ENCODE measurements around the gene CRISP2.
"Not testable (repeated sequence)": the region's sequence is repeated elsewhere in the genome, so short reads cannot be mapped to it uniquely, and the experiment has no call there.

CRISP2 gene

GRCh38 chr6:49732781-49733180 lies 19.4 kb upstream of the CRISP2 start:
- no peak for DNase-seq
- Mint-ChIP-seq H3K27me3 (ENCODE audit: low read depth, poor library complexity) (no peaks in the 10 kb centered on the region), H3K27ac (no peak overlapping the region), H3K4me3 (no peak overlapping the region), H3K4me1 (no peaks in the 10 kb centered on the region), H3K36me3 (ENCODE audit: low read depth) (no peaks in the 10 kb centered on the region), H3K9me3 (no peaks in the 10 kb centered on the region)
- TF ChIP-seq CTCF (IDR thresholded peaks at IDR 0.05), result no peak

GRCh38 chr6:49730251-49730650 lies 16.9 kb upstream of the CRISP2 start:
- H3K36me3 Mint-ChIP-seq (ENCODE audit: low read depth), result no peaks in the 10 kb centered on the region
- H3K4me1 Mint-ChIP-seq, result no peaks in the 10 kb centered on the region
- no peaks in the 10 kb centered on the region for H3K27me3 Mint-ChIP-seq (ENCODE audit: low read depth, poor library complexity)
- no peak overlapping the region for H3K27ac Mint-ChIP-seq
- no peaks in the 10 kb centered on the region for H3K9me3 Mint-ChIP-seq
- no peak overlapping the region for H3K4me3 Mint-ChIP-seq
- TF ChIP-seq CTCF (IDR thresholded peaks at IDR 0.05), result no peak
- no peak for DNase-seq

GRCh38 chr6:49723917-49724316 lies 10.6 kb upstream of the CRISP2 start:
- not testable (repeated sequence) for H3K27me3 Mint-ChIP-seq (ENCODE audit: low read depth, poor library complexity); H3K4me1 Mint-ChIP-seq; H3K36me3 Mint-ChIP-seq (ENCODE audit: low read depth); H3K27ac Mint-ChIP-seq; H3K4me3 Mint-ChIP-seq; DNase-seq
- H3K9me3 Mint-ChIP-seq, result peaks cover 12% of the 10 kb centered on the region

GRCh38 chr6:49721297-49721696 lies 8.0 kb upstream of the CRISP2 start:
- peaks cover 3% of the 10 kb centered on the region for H3K27me3 Mint-ChIP-seq (ENCODE audit: low read depth, poor library complexity)
- no peak for TF ChIP-seq CTCF (IDR thresholded peaks at IDR 0.05)
- H3K9me3 Mint-ChIP-seq, result peaks cover 12% of the 10 kb centered on the region
- no peak overlapping the region for H3K27ac Mint-ChIP-seq
- no peaks in the 10 kb centered on the region for H3K36me3 Mint-ChIP-seq (ENCODE audit: low read depth)
- no peaks in the 10 kb centered on the region for H3K4me1 Mint-ChIP-seq
- DNase-seq, result no peak
- H3K4me3 Mint-ChIP-seq, result no peak overlapping the region

- H3K36me3 Mint-ChIP-seq (ENCODE audit: low read depth), result no peaks in the 10 kb centered on the region
- peaks cover 12% of the 10 kb centered on the region for H3K9me3 Mint-ChIP-seq
- no peaks in the 10 kb centered on the region for H3K4me1 Mint-ChIP-seq
- TF ChIP-seq CTCF (IDR thresholded peaks at IDR 0.05), result no peak
- DNase-seq, result no peak
- no peak overlapping the region for H3K27ac Mint-ChIP-seq
- peaks cover 3% of the 10 kb centered on the region for H3K27me3 Mint-ChIP-seq (ENCODE audit: low read depth, poor library complexity)
- H3K4me3 Mint-ChIP-seq, result no peak overlapping the region
Observed at GRCh38 chr6:49720372-49720771, 7.0 kb upstream of the CRISP2 start.

- Mint-ChIP-seq H3K27ac (no peak overlapping the region), H3K4me1 (no peaks in the 10 kb centered on the region), H3K27me3 (ENCODE audit: low read depth, poor library complexity) (no peaks in the 10 kb centered on the region), H3K9me3 (peaks cover 11% of the 10 kb centered on the region), H3K36me3 (ENCODE audit: low read depth) (no peaks in the 10 kb centered on the region), H3K4me3 (no peak overlapping the region)
- no peak for DNase-seq
- TF ChIP-seq CTCF (IDR thresholded peaks at IDR 0.05), result no peak
Observed at GRCh38 chr6:49698478-49698877, 14.9 kb downstream of the CRISP2 start.
